Activated T-cell treated with anti-CD3 and anti-CD28 coated beads for 48 hours (primary cell): ENCODE data around the gene ZNF337.
"Not testable (repeated sequence)": the region's sequence is repeated elsewhere in the genome, so short reads cannot be mapped to it uniquely, and the experiment has no call there.

Experiments used
- DNase-seq: peaks from one replicate; pipeline ENCODE4 v3.0.0-alpha.2; 2020; ENCODE audit warnings: low read depth

Gene ZNF337

GRCh38 chr20:25696371-25697131 lies at the start of gene ZNF337:
ZNF337 (minus strand) TSS chr20:25696853; CDS start chr20:25686417, 10,436 bp downstream.
- peak; percentile 94 for DNase-seq

GRCh38 chr20:25745738-25746137 lies 49.1 kb upstream of the ZNF337 start:
- no peak for DNase-seq

GRCh38 chr20:25745100-25745499 lies 48.4 kb upstream of the ZNF337 start:
- no peak for DNase-seq

GRCh38 chr20:25744261-25744660 lies 47.6 kb upstream of the ZNF337 start:
- DNase-seq = no peak

- no peak for DNase-seq
These were observed 44.4 kb upstream of the ZNF337 start for GRCh38 chr20:25741088-25741487.

- no peak for DNase-seq
These were observed 43.1 kb upstream of the ZNF337 start for GRCh38 chr20:25739615-25740320.

- no peak for DNase-seq
These were observed 41.5 kb upstream of the ZNF337 start for GRCh38 chr20:25738198-25738597.

GRCh38 chr20:25733903-25734302 lies 37.2 kb upstream of the ZNF337 start:
- DNase-seq = no peak

- no peak for DNase-seq
These were observed 34.2 kb upstream of the ZNF337 start for GRCh38 chr20:25730862-25731261.

- no peak for DNase-seq
These were observed 29.7 kb upstream of the ZNF337 start for GRCh38 chr20:25726357-25726756.

GRCh38 chr20:25725639-25726038 lies 29.0 kb upstream of the ZNF337 start:
- DNase-seq = no peak

GRCh38 chr20:25723975-25724374 lies 27.3 kb upstream of the ZNF337 start:
- no peak for DNase-seq

- no peak for DNase-seq
These were observed 23.6 kb upstream of the ZNF337 start for GRCh38 chr20:25720285-25720684.

- not testable (repeated sequence) for DNase-seq
These were observed 22.5 kb upstream of the ZNF337 start for GRCh38 chr20:25718896-25719809.

GRCh38 chr20:25707695-25708094 lies 11.0 kb upstream of the ZNF337 start:
- no peak for DNase-seq

GRCh38 chr20:25706793-25707192 lies 10.1 kb upstream of the ZNF337 start:
- DNase-seq = peak; percentile 18

GRCh38 chr20:25705830-25706351 lies 9.2 kb upstream of the ZNF337 start:
- no peak for DNase-seq

- not testable (repeated sequence) for DNase-seq
These were observed 7.7 kb upstream of the ZNF337 start for GRCh38 chr20:25704303-25704702.

GRCh38 chr20:25700835-25701234 lies 4.2 kb upstream of the ZNF337 start:
- not testable (repeated sequence) for DNase-seq

- DNase-seq = no peak
These were observed 3.3 kb upstream of the ZNF337 start for GRCh38 chr20:25699914-25700313.

- DNase-seq = no peak
These were observed 436 bp upstream of the ZNF337 start for GRCh38 chr20:25697132-25697446.
